Breast epithelium (tissue), 4 donors: ENCODE data around the gene RAB6A. TPM values are rescaled to one million over a fixed set of nuclear protein-coding genes. Genes with fewer than 3 reads are reported as not detected.

Source experiments
- DNase-seq, 2 donors: peaks; one replicate each; pipeline ENCODE4 v3.0.0-alpha.2; 2019; ENCODE audit warnings: low spot score in 2 of 2
- H3K27ac ChIP-seq, 2 donors: fragments of 200-600 bp; sonication (generic) in 1 of 2; one replicate each; pipeline ENCODE4 v1.5.1; 2016 to 2019; ENCODE audit warnings: mild to moderate bottlenecking in 1 of 2
- H3K27me3 ChIP-seq, 2 donors: fragments of 200-600 bp; sonication (generic) in 1 of 2; one replicate each; pipeline versions ENCODE4 v1.5.1 to v1.6.0; 2017 to 2019; ENCODE audit warnings: control low read depth in 1 of 2, mild to moderate bottlenecking in 1 of 2
- H3K36me3 ChIP-seq: fragments of 200-600 bp; one replicate; pipeline ENCODE4 v1.5.1; 2019
- H3K4me1 ChIP-seq, 2 donors: fragments of 200-600 bp; sonication (generic); one replicate each; pipeline ENCODE4 v1.5.1; 2016 to 2019; ENCODE audit warnings: control low read depth in 1 of 2
- H3K4me3 ChIP-seq, 3 donors: fragments of 200-600 bp; sonication (generic); 1 replicate in 2 of 3; 2 replicates in 1 of 3; pipeline ENCODE4 v1.5.1; 2016 to 2019; ENCODE audit warnings: mild to moderate bottlenecking in 3 of 3, moderate library complexity in 2 of 3
- H3K9me3 ChIP-seq, 2 donors: fragments of 200-600 bp; sonication (generic) in 1 of 2; one replicate each; pipeline ENCODE4 v1.5.1; 2016 to 2019; ENCODE audit warnings: control low read depth in 1 of 2
- CTCF ChIP-seq, 3 donors: fragments of 450-650 bp; IDR thresholded peaks; one replicate each; pipeline ENCODE4 v1.5.1; 2016 to 2017; ENCODE audit warnings: antibody characterized with exemption in 3 of 3, mild to moderate bottlenecking in 3 of 3, moderate library complexity in 3 of 3
- POLR2A ChIP-seq: fragments of 450-650 bp; IDR thresholded peaks from one replicate; pipeline ENCODE4 v1.6.1; 2016; ENCODE audit warnings: antibody characterized with exemption, mild to moderate bottlenecking, moderate library complexity
- POLR2AphosphoS5 ChIP-seq, 3 donors: sonication (generic); formaldehyde crosslinking; IDR thresholded peaks; one replicate each; pipeline ENCODE4 v1.6.1; 2017; ENCODE audit warnings: antibody characterized with exemption in 3 of 3
- intact Hi-C: fragments of 100-400 bp; cut with DNase I; formaldehyde crosslinking; loops from one replicate; pipeline ENCODE4 v1.15.1; 2023; ENCODE audit warnings: low total_unique reads
- total RNA-seq, 3 donors: library from RNA; depleted of rRNA; stranded (reverse); fragments of >200 nt; gene quantifications; one replicate each; pipeline ENCODE4 v1.1.0, GENCODE V29; 2016

The RAB6A gene
- total RNA-seq, 3 donors from 2014 or later = 79.6 to 119 (median 102) TPM

- no peak overlapping the region for H3K4me3 ChIP-seq
- H3K27me3 ChIP-seq = no peaks in the 10 kb centered on the region
- H3K27ac ChIP-seq = no peak overlapping the region
- no peak for TF ChIP-seq CTCF (IDR thresholded peaks at IDR 0.05)
- TF ChIP-seq POLR2A = no peak
- no peak for TF ChIP-seq POLR2AphosphoS5 (IDR thresholded peaks at IDR 0.05)
- peaks cover 0 to 10% of the 10 kb centered on the region in 2 donors for H3K4me1 ChIP-seq
- no peak for DNase-seq
- H3K9me3 ChIP-seq = no peaks in the 10 kb centered on the region
- intact Hi-C loops = no loop called here
- no peaks in the 10 kb centered on the region for H3K36me3 ChIP-seq
Observed at GRCh38 chr11:73762732-73763131, 1.9 kb upstream of the RAB6A start.

GRCh38 chr11:73761403-73761945 lies 600 bp upstream of the RAB6A start:
- Histone ChIP-seq H3K36me3 (no peaks in the 10 kb centered on the region), H3K27ac (peak overlapping the region; percentile 96 to 98), H3K4me1 (peaks cover 0 to 10% of the 10 kb centered on the region in 2 donors), H3K27me3 (no peaks in the 10 kb centered on the region), H3K9me3 (no peaks in the 10 kb centered on the region), H3K4me3 (peak overlapping the region; percentile 75 to 98 (median 91))
- intact Hi-C loops = no loop called here
- DNase-seq = no peak
- TF ChIP-seq CTCF (IDR thresholded peaks at IDR 0.05) = no peak
- TF ChIP-seq POLR2AphosphoS5 (IDR thresholded peaks at IDR 0.05) = peak in 2 of 3 donors; percentile 93 to 95
- TF ChIP-seq POLR2A = no peak

- Histone ChIP-seq H3K4me1 (peaks cover 0 to 10% of the 10 kb centered on the region in 2 donors), H3K27me3 (no peaks in the 10 kb centered on the region), H3K36me3 (no peaks in the 10 kb centered on the region), H3K9me3 (no peaks in the 10 kb centered on the region), H3K4me3 (peak overlapping the region; percentile 75 to 98 (median 91)), H3K27ac (peak overlapping the region; percentile 96 to 98)
- DNase-seq = peak; percentile 61 to 69
- no peak for TF ChIP-seq CTCF (IDR thresholded peaks at IDR 0.05)
- intact Hi-C loops = no loop called here
Observed at GRCh38 chr11:73760135-73760678, 667 bp downstream of the RAB6A start.

- H3K4me1 ChIP-seq = peaks cover 0 to 10% of the 10 kb centered on the region in 2 donors
- intact Hi-C loops = no loop called here
Observed at GRCh38 chr11:73759610-73760134, 1.2 kb downstream of the RAB6A start.

More at GRCh38 chr11:73759610-73760134, 1.2 kb downstream of the RAB6A start:
- Histone ChIP-seq H3K27ac (peak overlapping the region; percentile 96 to 98), H3K9me3 (no peaks in the 10 kb centered on the region), H3K4me3 (peak overlapping the region; percentile 75 to 98 (median 91)), H3K36me3 (no peaks in the 10 kb centered on the region), H3K27me3 (no peaks in the 10 kb centered on the region)
- TF ChIP-seq CTCF (IDR thresholded peaks at IDR 0.05) (peak; percentile 33 to 40 (median 39)), POLR2AphosphoS5 (IDR thresholded peaks at IDR 0.05) (no peak)
- no peak for DNase-seq
